ENCODE measurements around the gene ERBB4. TPM values are rescaled to one million over a fixed set of nuclear protein-coding genes. Genes with fewer than 3 reads are reported as not detected.

ERBB4 gene
- total RNA-seq, 1 experiment from 2014 or later = 40.6 TPM

DNA sequence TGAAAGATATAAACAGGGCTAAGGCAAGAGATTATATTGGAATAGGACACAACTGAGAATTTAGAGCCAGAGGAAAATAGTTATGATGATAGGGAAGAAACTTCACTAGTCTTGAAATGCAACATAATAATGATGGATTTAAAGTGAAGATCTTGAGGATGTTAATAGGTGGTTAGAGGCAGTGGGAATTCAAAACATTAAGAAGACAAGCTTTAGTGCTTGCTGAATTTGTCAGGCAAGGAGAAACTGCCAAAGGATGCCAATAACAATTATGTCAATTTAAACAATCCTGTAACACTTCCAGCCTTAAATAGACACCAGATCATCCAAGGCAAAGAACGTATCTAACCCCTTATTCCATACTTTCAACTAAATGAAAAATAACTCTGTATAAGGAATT is 330.1 kb downstream of the ERBB4 start:
- BruUV-seq (replicated peaks) = no TSS peak

DNA sequence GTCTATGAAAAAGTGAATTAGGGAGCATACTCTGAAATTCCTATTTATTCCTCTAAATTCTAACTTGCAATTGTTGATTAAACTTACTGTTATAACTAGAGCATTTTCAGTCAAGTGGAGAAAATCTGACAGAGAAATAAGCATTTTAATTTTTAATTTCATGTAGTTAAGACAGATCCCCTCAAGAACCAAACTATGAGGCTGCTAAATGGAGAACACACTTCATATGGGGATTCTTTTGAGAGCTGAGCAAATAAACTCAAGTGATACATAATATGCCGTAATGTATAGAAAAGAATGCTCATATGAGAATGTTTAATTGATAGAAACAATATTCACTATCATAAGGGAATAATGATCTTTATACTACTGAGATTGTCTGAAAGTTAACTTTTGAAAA is 340.8 kb downstream of the ERBB4 start:
- ChIA-PET POLR2A (ENCODE audit: low non-redundant PET) (no interaction called here), CTCF (interaction anchor here (1.1 kb wide), 1 partner anchor 52 kb away, joined by 3 read pairs; no protein-coding TSS in a partner anchor)
- no peaks in the 10 kb centered on the region for H3K27me3 ChIP-seq (replicated peaks; ENCODE audit: insufficient read depth, low read depth, low read length, poor library complexity)
- BruUV-seq (replicated peaks) = no TSS peak
- H3K36me3 ChIP-seq (ENCODE audit: insufficient read depth, low read length, poor library complexity, severe bottlenecking) = no peaks in the 10 kb centered on the region
- no peak overlapping the region for H3K27ac ChIP-seq (ENCODE audit: low read depth, low read length, poor library complexity, severe bottlenecking)
- TF ChIP-seq, protein P1, sequence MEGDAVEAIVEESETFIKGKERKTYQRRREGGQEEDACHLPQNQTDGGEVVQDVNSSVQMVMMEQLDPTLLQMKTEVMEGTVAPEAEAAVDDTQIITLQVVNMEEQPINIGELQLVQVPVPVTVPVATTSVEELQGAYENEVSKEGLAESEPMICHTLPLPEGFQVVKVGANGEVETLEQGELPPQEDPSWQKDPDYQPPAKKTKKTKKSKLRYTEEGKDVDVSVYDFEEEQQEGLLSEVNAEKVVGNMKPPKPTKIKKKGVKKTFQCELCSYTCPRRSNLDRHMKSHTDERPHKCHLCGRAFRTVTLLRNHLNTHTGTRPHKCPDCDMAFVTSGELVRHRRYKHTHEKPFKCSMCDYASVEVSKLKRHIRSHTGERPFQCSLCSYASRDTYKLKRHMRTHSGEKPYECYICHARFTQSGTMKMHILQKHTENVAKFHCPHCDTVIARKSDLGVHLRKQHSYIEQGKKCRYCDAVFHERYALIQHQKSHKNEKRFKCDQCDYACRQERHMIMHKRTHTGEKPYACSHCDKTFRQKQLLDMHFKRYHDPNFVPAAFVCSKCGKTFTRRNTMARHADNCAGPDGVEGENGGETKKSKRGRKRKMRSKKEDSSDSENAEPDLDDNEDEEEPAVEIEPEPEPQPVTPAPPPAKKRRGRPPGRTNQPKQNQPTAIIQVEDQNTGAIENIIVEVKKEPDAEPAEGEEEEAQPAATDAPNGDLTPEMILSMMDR (conservative IDR thresholded peaks at IDR 0.05; ENCODE audit: low read depth, low read length) = no peak
- no peak for TF ChIP-seq EZH2 (IDR thresholded peaks at IDR 0.05; ENCODE audit: borderline replicate concordance, low read depth, low read length, poor library complexity, severe bottlenecking)
- intact Hi-C loops (cut with micrococcal nuclease; ENCODE audit: unreplicated experiment) = no loop called here
- no peak overlapping the region for H3K4me3 ChIP-seq (ENCODE audit: low read depth, low read length, poor library complexity, severe bottlenecking)
- no peak for DNase-seq (ENCODE audit: low spot score)
- H3K9me3 ChIP-seq (ENCODE audit: low read depth, low read length, poor library complexity, severe bottlenecking) = no peaks in the 10 kb centered on the region
- H3K4me1 ChIP-seq (ENCODE audit: insufficient read depth, low read length, poor library complexity, severe bottlenecking) = peaks cover 36% of the 10 kb centered on the region

More for the DNA sequence above, 330.1 kb downstream of the ERBB4 start:
- no peaks in the 10 kb centered on the region for H3K9me3 ChIP-seq (ENCODE audit: low read depth, low read length, poor library complexity, severe bottlenecking)
- H3K27me3 ChIP-seq (replicated peaks; ENCODE audit: insufficient read depth, low read depth, low read length, poor library complexity) = no peaks in the 10 kb centered on the region
- POLR2A ChIA-PET (ENCODE audit: low non-redundant PET) = no interaction called here
- H3K4me1 ChIP-seq (ENCODE audit: insufficient read depth, low read length, poor library complexity, severe bottlenecking) = no peaks in the 10 kb centered on the region
- H3K4me3 ChIP-seq (ENCODE audit: low read depth, low read length, poor library complexity, severe bottlenecking) = no peak overlapping the region
- TF ChIP-seq, protein P1 (conservative IDR thresholded peaks at IDR 0.05; ENCODE audit: low read depth, low read length) = no peak
- no peak for TF ChIP-seq EZH2 (IDR thresholded peaks at IDR 0.05; ENCODE audit: borderline replicate concordance, low read depth, low read length, poor library complexity, severe bottlenecking)
- intact Hi-C loops (cut with micrococcal nuclease; ENCODE audit: unreplicated experiment) = no loop called here
- no peak overlapping the region for H3K27ac ChIP-seq (ENCODE audit: low read depth, low read length, poor library complexity, severe bottlenecking)
- CTCF ChIA-PET = no interaction called here
- H3K36me3 ChIP-seq (ENCODE audit: insufficient read depth, low read length, poor library complexity, severe bottlenecking) = no peaks in the 10 kb centered on the region
- DNase-seq (ENCODE audit: low spot score) = no peak

DNA sequence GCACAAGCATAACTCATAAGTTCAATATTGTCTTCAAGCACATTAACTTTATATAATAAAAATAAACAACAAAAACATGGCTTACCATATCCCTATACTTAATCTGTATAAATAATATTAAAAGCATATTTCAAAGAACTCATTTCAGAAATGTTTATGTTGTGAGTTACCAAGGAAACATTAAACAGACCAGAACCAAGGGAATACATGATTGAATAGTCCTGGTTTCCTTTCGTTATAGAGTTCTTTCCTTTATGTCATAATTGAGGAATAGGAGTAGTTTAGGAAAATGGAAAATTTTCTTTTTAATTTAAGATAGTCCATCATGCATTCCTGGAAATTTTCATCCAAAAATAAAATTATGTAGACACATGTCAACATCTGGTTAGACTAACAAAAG is 343.0 kb downstream of the ERBB4 start:
- Histone ChIP-seq H3K27ac (ENCODE audit: low read depth, low read length, poor library complexity, severe bottlenecking) (no peak overlapping the region), H3K4me1 (ENCODE audit: insufficient read depth, low read length, poor library complexity, severe bottlenecking) (peaks cover 36% of the 10 kb centered on the region), H3K27me3 (replicated peaks; ENCODE audit: insufficient read depth, low read depth, low read length, poor library complexity) (no peaks in the 10 kb centered on the region), H3K36me3 (ENCODE audit: insufficient read depth, low read length, poor library complexity, severe bottlenecking) (no peaks in the 10 kb centered on the region), H3K4me3 (ENCODE audit: low read depth, low read length, poor library complexity, severe bottlenecking) (no peak overlapping the region), H3K9me3 (ENCODE audit: low read depth, low read length, poor library complexity, severe bottlenecking) (no peaks in the 10 kb centered on the region)
- TF ChIP-seq EZH2 (IDR thresholded peaks at IDR 0.05; ENCODE audit: borderline replicate concordance, low read depth, low read length, poor library complexity, severe bottlenecking) = no peak
- TF ChIP-seq, protein P1 (conservative IDR thresholded peaks at IDR 0.05; ENCODE audit: low read depth, low read length) = no peak
- no TSS peak for BruUV-seq (replicated peaks)
- CTCF ChIA-PET = no interaction called here
- no peak for DNase-seq (ENCODE audit: low spot score)
- POLR2A ChIA-PET (ENCODE audit: low non-redundant PET) = no interaction called here
- intact Hi-C loops (cut with micrococcal nuclease; ENCODE audit: unreplicated experiment) = no loop called here
